Measurements from ENCODE around the gene WFIKKN2. TPM values are rescaled to one million over a fixed set of nuclear protein-coding genes. Genes with fewer than 3 reads are reported as not detected.

Gene WFIKKN2
- polyA plus RNA-seq, 1 of the 3 experiments (the other 2 are of a cell fraction): not detected

DNA sequence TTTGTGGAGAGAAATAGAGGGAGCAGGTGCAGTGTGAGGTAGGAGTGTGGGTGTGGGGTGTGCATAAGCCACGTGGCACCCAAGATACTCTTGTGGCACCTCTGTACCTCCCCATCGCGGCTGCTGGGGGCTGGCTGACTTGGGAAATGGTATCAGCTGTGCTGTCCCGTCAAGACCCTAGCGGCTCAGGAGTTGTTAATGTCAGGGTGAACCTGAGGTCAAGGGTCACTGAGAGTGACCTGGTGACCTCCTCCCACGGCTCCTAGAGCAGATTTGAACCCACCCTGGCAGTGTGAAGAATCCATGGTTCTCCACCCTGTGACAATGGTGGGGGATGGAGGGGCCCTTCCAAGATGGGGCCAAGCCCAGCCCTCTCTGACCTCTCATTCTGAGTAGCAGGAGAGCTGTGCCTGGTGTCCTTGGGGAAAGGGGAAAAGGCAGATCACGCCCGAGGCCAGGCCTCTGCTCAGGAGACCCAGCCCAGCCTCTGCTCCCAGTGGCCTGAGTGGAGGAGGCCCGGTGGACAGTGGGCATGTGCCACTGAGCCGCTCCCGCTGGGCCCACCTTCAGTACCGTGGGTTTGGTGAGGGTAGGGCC lies 3.0 kb upstream of the WFIKKN2 start:
- no peak overlapping the region for H2AFZ ChIP-seq (ENCODE audit: low read depth)
- no peaks in the 10 kb centered on the region for H4K20me1 ChIP-seq (ENCODE audit: insufficient read depth)
- H3K9me2 ChIP-seq: no peaks in the 10 kb centered on the region
- CTCF ChIA-PET: interaction anchor here (0.6 to 8.1 kb wide), 6 partner anchors 10 to 350 kb away, joined by 4 to 100 read pairs (median 20); no protein-coding TSS in a partner anchor
- H3K36me3 ChIP-seq (replicated peaks in 1 of 2; ENCODE audit: control insufficient read depth in 1 of 2, insufficient read depth in 2 of 2, low read length in 1 of 2): no peaks in the 10 kb centered on the region
- no peak overlapping the region for H3K4me2 ChIP-seq
- H3K27ac ChIP-seq (ENCODE audit: low read depth in 2 of 2, low read length in 1 of 2): no peak overlapping the region
- DNase-seq: no peak
- H3K9ac ChIP-seq: no peak overlapping the region
- H3K4me1 ChIP-seq (ENCODE audit: control insufficient read depth in 1 of 2, insufficient read depth in 2 of 2, low read depth in 1 of 2, low read length in 1 of 2): peaks cover 0 to 9% of the 10 kb centered on the region in 2 experiments; a peak in 1 of 4 replicates
- TF ChIP-seq, protein P1, sequence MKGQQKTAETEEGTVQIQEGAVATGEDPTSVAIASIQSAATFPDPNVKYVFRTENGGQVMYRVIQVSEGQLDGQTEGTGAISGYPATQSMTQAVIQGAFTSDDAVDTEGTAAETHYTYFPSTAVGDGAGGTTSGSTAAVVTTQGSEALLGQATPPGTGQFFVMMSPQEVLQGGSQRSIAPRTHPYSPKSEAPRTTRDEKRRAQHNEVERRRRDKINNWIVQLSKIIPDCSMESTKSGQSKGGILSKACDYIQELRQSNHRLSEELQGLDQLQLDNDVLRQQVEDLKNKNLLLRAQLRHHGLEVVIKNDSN (IDR thresholded peaks at IDR 0.05; ENCODE audit: borderline replicate concordance, low read depth): no peak
- TF ChIP-seq NFIC (IDR thresholded peaks at IDR 0.05; ENCODE audit: borderline replicate concordance) (no peak), TCF12 (IDR thresholded peaks at IDR 0.05) (no peak), ELF1 (IDR thresholded peaks at IDR 0.05) (no peak), YY1 (IDR thresholded peaks at IDR 0.05; ENCODE audit: low read depth) (no peak), EP300 (IDR thresholded peaks at IDR 0.05; ENCODE audit: borderline replicate concordance in 1 of 2, low read depth in 1 of 2, low read length in 1 of 2) (no peak), SIN3A (IDR thresholded peaks at IDR 0.05; ENCODE audit: borderline replicate concordance, low read depth, low read length) (no peak), GABPA (IDR thresholded peaks at IDR 0.05; ENCODE audit: low read depth) (no peak)
- TF ChIP-seq, protein P2, sequence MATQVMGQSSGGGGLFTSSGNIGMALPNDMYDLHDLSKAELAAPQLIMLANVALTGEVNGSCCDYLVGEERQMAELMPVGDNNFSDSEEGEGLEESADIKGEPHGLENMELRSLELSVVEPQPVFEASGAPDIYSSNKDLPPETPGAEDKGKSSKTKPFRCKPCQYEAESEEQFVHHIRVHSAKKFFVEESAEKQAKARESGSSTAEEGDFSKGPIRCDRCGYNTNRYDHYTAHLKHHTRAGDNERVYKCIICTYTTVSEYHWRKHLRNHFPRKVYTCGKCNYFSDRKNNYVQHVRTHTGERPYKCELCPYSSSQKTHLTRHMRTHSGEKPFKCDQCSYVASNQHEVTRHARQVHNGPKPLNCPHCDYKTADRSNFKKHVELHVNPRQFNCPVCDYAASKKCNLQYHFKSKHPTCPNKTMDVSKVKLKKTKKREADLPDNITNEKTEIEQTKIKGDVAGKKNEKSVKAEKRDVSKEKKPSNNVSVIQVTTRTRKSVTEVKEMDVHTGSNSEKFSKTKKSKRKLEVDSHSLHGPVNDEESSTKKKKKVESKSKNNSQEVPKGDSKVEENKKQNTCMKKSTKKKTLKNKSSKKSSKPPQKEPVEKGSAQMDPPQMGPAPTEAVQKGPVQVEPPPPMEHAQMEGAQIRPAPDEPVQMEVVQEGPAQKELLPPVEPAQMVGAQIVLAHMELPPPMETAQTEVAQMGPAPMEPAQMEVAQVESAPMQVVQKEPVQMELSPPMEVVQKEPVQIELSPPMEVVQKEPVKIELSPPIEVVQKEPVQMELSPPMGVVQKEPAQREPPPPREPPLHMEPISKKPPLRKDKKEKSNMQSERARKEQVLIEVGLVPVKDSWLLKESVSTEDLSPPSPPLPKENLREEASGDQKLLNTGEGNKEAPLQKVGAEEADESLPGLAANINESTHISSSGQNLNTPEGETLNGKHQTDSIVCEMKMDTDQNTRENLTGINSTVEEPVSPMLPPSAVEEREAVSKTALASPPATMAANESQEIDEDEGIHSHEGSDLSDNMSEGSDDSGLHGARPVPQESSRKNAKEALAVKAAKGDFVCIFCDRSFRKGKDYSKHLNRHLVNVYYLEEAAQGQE (IDR thresholded peaks at IDR 0.05; ENCODE audit: low read depth, low read length): no peak
- TF ChIP-seq, protein P3, sequence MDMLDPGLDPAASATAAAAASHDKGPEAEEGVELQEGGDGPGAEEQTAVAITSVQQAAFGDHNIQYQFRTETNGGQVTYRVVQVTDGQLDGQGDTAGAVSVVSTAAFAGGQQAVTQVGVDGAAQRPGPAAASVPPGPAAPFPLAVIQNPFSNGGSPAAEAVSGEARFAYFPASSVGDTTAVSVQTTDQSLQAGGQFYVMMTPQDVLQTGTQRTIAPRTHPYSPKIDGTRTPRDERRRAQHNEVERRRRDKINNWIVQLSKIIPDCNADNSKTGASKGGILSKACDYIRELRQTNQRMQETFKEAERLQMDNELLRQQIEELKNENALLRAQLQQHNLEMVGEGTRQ (IDR thresholded peaks at IDR 0.05; ENCODE audit: borderline replicate concordance, low read depth, low read length): no peak
- 78% methylated on average over 12 of the region's 12 CpGs for WGBS (ENCODE audit: low lambda C conversion rate)
- H3K9me3 ChIP-seq: no peaks in the 10 kb centered on the region
- POLR2A ChIA-PET: no interaction called here
- H3K79me2 ChIP-seq (ENCODE audit: insufficient read depth): no peaks in the 10 kb centered on the region
- no peaks in the 10 kb centered on the region for H3F3A ChIP-seq (replicated peaks; ENCODE audit: insufficient read depth)
- no peak overlapping the region for H3K4me3 ChIP-seq (ENCODE audit: low read depth in 2 of 2, low read length in 1 of 2)
- peaks cover 9% of the 10 kb centered on the region; the same call in 1 of the 2 replicates for H3K27me3 ChIP-seq (ENCODE audit: insufficient read depth)

DNA sequence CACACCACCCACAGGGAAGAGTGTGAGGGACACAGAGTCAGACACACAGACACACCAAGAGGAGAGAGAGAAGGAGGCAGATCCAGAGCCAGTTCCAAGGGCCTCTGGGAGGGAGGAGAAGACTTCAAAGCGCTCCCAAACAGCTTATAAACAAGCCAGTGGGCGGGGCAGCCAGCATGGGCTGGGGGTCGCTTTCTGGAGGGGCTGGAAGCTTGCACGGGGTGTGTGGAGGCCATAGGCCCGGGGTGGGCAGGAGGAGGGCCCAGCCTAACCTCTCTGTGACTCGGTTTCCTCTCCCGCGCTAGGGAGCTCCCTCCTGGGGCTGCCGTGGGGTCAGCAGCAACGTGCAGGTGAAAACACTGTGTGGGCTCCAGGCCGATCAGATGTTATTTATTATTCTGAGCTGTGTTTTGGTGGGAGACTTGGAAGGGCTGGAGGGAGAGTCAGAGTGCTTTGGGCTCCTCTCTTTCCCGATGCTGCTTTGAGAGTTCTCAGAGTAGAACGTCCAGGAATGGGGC lies 2.5 kb upstream of the WFIKKN2 start:
- Histone ChIP-seq H2AFZ (ENCODE audit: low read depth) (no peak overlapping the region), H3K27me3 (ENCODE audit: insufficient read depth) (peaks cover 4% of the 10 kb centered on the region; the same call in 1 of the 2 replicates), H3K9me2 (no peaks in the 10 kb centered on the region), H3K9ac (no peak overlapping the region), H4K20me1 (ENCODE audit: insufficient read depth) (no peaks in the 10 kb centered on the region), H3K27ac (ENCODE audit: low read depth in 2 of 2, low read length in 1 of 2) (no peak overlapping the region), H3F3A (replicated peaks; ENCODE audit: insufficient read depth) (no peaks in the 10 kb centered on the region), H3K4me2 (no peak overlapping the region), H3K4me3 (ENCODE audit: low read depth in 2 of 2, low read length in 1 of 2) (no peak overlapping the region), H3K9me3 (no peaks in the 10 kb centered on the region), H3K79me2 (ENCODE audit: insufficient read depth) (no peaks in the 10 kb centered on the region), H3K36me3 (replicated peaks in 1 of 2; ENCODE audit: control insufficient read depth in 1 of 2, insufficient read depth in 2 of 2, low read length in 1 of 2) (no peaks in the 10 kb centered on the region), H3K4me1 (ENCODE audit: control insufficient read depth in 1 of 2, insufficient read depth in 2 of 2, low read depth in 1 of 2, low read length in 1 of 2) (peaks cover 0 to 12% of the 10 kb centered on the region in 2 experiments; a peak in 1 of 4 replicates)
- WGBS (ENCODE audit: low lambda C conversion rate): 65% methylated on average over 13 of the region's 13 CpGs
- no peak for DNase-seq
- ChIA-PET CTCF (interaction anchor here (0.5 to 8.1 kb wide), 9 partner anchors 9 to 354 kb away, joined by 3 to 100 read pairs (median 7); no protein-coding TSS in a partner anchor), POLR2A (no interaction called here)
- no peak for TF ChIP-seq GATA2 (CRISPR knock-in tag; IDR thresholded peaks at IDR 0.05)
- TF ChIP-seq, protein P1 (IDR thresholded peaks at IDR 0.05; ENCODE audit: borderline replicate concordance, low read depth): no peak
- TF ChIP-seq NRF1 (IDR thresholded peaks at IDR 0.05; ENCODE audit: low read depth, low read length): no peak
- no peak for TF ChIP-seq MXI1 (IDR thresholded peaks at IDR 0.05; ENCODE audit: low read depth, low read length)
- no peak for TF ChIP-seq ELF1 (IDR thresholded peaks at IDR 0.05)
- no peak for TF ChIP-seq RXRA (IDR thresholded peaks at IDR 0.05; ENCODE audit: borderline replicate concordance, low read depth)
- no peak for TF ChIP-seq NFIC (IDR thresholded peaks at IDR 0.05; ENCODE audit: borderline replicate concordance)
- no peak for TF ChIP-seq RCOR1 (IDR thresholded peaks at IDR 0.05; ENCODE audit: low read length)
- TF ChIP-seq SIN3A (IDR thresholded peaks at IDR 0.05; ENCODE audit: borderline replicate concordance, low read depth, low read length): no peak
- TF ChIP-seq TAF1 (IDR thresholded peaks at IDR 0.05; ENCODE audit: borderline replicate concordance, low read depth, low read length): no peak
- no peak for TF ChIP-seq CHD2 (IDR thresholded peaks at IDR 0.05; ENCODE audit: low read length, partially characterized antibody)
